ENCODE data around the gene ENDOU.

The ENDOU gene, protein sequence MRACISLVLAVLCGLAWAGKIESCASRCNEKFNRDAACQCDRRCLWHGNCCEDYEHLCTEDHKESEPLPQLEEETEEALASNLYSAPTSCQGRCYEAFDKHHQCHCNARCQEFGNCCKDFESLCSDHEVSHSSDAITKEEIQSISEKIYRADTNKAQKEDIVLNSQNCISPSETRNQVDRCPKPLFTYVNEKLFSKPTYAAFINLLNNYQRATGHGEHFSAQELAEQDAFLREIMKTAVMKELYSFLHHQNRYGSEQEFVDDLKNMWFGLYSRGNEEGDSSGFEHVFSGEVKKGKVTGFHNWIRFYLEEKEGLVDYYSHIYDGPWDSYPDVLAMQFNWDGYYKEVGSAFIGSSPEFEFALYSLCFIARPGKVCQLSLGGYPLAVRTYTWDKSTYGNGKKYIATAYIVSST

GRCh38 chr12:47725091-47725772 lies at the start of gene ENDOU:
Gene ENDOU, minus strand, starts transcription at chr12:47725490. Its CDS starts 77 bp downstream, at chr12:47725413.
- no peak for DNase-seq

- no peak for DNase-seq
Observed at GRCh38 chr12:47774663-47775062, 49.4 kb upstream of the ENDOU start.

- no peak for DNase-seq
Observed at GRCh38 chr12:47773858-47774580, 48.7 kb upstream of the ENDOU start.

DNA sequence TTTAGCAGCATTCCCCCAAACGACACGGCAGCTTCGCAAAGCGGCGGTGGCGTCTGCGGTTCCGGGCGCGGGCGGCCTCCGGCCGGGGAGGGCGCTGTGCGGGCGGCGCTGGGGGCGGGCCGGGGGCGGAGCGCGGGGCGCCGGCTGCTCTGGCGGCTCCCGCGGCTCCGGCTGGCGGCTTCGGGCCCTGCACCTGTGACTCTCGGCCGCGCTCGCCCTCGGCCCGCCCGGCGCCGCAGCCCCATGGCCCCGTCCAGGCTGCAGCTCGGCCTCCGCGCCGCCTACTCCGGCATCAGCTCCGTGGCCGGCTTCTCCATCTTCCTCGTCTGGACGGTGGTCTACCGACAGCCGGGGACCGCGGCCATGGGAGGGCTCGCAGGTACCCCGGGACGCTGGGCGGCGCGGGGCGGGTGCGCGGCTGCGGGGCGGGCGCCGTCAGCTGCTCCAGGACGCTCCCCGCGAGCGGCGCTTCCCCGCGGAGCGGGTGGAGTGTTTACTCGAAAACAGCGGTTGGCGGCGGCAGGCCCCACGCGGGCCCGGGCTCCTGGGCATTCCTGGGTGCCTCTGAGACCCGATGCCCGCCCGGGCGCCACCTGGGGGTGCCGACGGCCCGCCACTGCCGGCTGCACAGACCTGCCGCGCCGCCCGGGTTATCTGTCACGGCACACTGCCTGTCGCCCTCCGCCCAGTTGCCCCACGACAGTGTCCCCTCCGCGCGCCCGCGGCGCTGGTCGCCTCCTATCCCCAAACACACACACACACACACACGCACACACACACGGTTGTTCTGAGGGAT lies 48.0 kb upstream of the ENDOU start, which contains the start of gene SLC48A1:
TSS of gene SLC48A1 (plus strand) at position 177 of the 796 bp plus-strand sequence. CDS start at position 244, 67 bp downstream.
- peak; percentile 79 for DNase-seq

DNA sequence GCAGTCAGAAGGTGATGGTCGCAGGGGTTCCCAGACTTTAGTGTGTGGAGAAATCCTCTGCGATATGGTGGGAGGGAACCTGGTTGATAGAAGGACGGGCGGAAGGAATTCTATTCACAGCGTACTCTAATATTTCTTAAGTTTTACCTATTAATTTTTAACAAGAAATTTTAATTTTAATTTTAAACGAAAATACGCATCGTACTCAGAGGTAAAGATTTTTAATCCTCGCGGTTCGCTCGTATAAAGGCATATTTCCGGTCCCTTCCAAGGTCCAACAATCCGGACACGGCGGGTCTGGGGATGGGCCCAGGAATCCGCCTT lies 47.4 kb upstream of the ENDOU start:
- DNase-seq = no peak

- no peak for DNase-seq
Observed at GRCh38 chr12:47772094-47772660, 46.9 kb upstream of the ENDOU start.

GRCh38 chr12:47771304-47771703 lies 46.0 kb upstream of the ENDOU start:
- no peak for DNase-seq

DNA sequence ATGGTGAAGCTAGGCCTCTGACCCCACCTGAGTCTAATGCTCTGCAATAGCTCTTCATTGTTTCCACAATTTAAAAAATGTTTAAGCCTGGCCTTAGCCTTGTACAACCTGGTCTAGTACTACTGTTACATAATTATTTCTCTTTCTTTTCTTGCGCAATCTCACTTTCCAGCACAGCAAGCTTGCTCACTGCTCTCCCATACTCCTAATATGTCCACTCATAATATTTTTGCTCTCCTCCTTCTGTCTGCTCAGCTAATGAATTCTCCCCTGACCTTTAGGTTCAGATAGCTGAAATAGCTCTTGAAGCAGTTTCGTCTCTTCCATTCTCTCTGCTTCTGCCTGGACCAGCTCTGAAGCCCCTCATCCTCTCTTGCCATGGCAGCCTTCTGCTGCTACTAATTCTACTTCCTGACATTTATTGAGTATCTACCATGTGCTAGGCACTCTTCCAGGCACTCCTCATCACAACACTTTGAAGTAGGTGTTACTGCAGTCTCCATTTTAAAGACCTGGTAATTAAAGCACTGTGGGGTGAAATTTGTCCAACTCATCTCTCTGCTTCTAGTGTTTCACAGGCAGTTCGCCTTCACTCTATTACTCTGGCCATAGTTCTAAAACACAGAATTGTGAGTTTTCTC lies 44.9 kb upstream of the ENDOU start:
- no peak for DNase-seq

DNA sequence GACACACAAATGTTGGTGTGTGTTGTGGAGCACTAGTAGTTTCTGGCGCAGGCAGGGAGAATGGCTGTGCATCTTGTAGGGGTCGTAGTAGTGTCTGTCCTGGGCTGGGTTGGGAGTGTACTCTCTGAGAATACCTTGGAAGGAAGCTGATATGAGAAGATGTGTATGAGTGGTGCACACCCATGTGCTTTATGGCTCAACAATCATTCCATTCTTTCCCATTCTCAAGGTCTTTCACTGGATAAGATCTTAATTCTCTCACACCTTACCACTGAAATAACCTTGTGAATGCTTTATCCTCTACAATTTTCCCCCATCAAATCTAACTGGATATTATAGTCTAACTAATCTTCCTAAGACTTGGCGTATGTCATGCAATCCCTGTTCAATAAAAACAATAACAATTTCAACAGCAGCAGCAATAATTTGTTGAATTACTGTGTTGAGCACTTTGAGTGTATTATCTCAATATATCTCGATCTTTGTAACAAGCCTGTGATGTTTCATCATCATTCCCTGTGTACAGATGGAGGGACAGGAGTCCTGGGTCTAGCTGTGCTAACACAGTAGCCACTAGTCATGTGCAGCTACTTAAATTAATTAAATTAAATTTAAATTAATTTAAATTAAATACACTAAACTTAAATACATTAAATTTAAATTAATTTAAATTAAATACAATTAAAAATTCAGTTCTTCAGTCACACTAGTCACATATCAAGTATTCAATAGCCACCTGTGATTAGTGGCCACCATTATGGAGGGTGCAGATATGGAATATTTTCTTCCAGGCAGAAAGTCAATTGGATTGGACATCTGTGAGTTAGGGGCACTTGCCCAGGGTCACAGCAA lies 44.2 kb upstream of the ENDOU start:
- no peak for DNase-seq

DNA sequence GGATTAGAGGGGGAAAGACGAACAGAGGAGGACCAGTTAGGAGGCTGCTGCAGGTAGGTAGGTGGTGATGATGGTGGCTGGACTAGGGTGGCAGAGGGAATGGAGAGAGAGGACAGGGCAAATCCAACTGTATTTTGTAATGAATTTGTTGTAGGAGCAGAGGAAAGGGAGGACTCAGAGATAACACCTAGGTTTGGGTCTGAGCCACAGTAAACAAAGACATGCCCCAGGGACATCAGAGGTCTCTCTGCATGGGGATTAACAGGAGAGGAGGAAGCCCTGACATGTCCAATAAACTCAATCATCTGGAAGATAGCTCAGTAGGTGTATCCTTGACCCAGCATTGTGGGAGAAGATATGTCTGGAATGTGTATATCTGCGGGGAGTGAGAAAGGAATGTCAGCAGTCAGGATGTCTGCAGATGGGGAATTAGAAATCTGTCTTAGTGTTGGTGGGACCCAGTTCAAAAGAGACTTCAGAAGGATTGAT lies 43.1 kb upstream of the ENDOU start:
- DNase-seq = no peak

GRCh38 chr12:47767216-47767724 lies 42.0 kb upstream of the ENDOU start:
- peak; percentile 39 for DNase-seq

DNA sequence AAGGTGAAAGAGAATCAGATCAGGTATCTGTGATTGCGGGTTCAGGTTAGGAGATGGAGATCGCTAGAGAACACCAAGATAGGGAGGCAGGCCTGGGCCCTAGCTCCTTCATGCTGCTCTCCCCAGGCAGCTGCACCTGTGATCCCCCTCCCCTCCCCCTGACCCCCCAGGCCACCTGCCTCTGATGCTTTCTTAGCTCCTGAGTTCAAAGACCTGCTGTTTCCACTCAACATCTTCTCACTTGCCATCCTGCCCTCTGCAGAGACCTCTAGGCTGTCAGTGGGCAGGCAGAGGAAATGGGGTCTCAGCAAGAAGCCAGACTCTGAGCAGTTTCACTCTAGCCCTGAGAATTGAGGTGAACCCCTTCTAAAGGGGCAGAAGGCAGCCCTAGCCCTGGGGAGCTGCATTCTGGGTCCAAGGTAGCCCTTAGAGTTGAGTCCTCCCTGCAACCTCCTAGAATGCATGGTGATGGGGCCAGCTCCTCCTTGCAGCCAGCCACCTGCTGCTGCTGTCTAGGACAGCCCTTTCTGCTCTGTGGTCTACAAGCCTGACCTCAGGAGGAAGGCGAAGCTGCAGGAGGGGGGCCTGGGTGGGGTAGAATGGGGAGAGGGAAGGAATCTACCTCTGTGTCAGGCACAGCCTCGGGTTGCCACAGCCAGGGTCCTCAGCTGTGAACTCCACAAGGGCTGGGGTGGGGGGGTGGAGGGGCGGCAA lies 41.4 kb upstream of the ENDOU start:
- DNase-seq = no peak

DNA sequence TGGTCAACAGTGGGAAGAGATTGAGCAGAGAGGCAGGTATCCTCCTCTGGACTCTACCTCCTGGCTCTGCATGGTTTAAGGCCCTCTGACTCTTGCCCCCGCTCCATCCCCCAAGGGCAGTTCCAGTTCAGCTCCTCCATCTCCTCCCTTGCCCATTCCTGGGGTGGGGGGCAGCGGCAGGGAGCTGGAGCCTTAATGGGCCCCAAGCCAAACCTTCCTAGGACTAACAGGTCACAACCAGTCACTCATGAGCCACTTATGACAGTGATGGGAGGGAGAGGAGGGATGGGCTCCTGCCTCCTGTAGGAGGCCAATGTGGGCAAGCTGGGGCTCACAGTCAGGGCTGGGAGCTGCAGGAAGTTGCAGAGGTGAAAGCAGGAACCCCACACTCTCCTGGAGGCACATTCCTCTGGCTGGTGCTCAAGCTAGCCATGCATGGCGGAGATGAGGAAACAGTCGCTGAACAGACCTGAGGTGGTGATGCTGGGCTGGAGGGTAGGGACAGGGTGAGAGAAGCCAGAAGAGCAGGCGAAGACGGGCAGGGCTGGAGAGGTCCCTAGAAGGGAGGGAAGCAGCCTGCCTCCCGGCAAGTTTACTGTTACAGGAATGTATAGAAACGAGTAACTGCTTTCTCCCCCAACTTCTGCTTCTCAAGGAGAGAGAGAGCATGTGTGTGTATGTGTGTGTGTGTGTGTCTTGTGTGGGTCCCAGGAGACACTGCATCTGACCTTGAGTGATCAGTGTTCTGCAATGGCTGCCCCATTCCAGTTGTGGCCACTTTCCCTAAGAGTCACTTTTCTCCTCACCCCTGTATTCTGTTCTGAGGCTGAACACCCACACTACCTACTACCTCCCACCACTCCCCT lies 38.4 kb upstream of the ENDOU start:
- DNase-seq = no peak

- DNase-seq = no peak
Observed at GRCh38 chr12:47762850-47763465, 37.7 kb upstream of the ENDOU start.

DNA sequence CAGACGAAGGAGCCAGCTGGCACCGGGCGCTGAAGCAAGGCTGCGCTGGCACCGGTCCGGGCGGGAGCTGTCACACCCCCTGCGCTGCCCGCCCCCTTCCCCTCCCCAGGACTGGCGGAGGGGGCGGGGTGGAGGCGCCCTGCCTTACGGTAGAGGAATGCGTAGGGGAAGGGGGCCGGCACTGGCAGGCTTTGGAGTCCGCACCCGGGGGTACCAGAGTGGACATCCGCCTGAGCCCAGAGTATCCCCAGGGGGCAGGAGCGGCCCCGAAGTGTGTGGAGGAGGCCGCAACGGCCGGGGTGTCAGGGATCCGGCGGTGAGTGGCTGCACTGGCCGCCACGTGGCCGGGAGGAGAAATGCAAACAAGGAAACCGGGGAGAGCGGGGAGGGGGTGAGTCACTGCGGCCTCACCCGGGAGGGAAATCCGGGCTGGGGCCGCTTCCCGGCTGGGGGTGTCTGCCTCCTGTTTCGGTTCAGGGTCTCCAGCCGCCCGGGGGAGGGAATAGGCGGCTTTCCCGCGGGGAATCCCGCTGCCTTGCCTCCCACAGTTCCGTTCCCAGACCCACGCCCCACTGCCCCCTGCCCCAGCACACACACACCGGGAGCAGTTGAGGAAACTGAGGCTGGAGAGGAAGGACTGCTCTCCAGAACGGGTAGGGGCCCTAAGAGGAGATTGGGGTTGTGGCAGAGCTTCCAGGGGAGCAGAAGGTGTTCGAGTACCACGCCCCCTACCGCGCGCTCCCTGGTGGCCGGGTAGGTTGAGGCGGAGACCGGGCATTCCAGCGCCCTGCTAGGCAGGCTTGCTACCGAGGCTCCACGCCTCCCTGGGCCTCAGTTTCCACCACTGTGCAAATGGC lies 33.8 kb upstream of the ENDOU start, which contains the start of gene RAPGEF3:
TSS of gene RAPGEF3 (minus strand) at position 47 of the 857 bp plus-strand sequence. CDS start 324 bp downstream, outside the sequence.
- peak; percentile 75 for DNase-seq

DNA sequence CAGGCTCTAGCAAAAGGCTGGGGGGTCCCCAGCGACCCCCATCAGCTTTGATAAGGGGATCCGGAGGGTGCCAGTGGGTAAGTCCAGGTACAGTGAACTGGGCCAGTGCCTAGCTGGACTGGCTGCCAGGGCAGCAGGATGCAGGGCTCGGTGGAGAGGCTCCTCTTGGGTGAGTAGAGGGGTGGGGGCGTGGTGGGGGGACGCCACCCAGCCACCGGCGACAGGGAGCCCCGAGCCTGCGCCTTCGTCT lies 33.2 kb upstream of the ENDOU start:
- no peak for DNase-seq

- no peak for DNase-seq
Observed at GRCh38 chr12:47757840-47758583, 32.7 kb upstream of the ENDOU start.
